Right renal pelvis (tissue), 4 donors: Measurements from ENCODE around the gene MAN2B2. TPM values are rescaled to one million over a fixed set of nuclear protein-coding genes. Genes with fewer than 3 reads are reported as not detected.
"Not testable (repeated sequence)": the region's sequence is repeated elsewhere in the genome, so short reads cannot be mapped to it uniquely, and the experiment has no call there.

Source experiments
- DNase-seq, 4 donors: peaks; one replicate each; pipeline ENCODE4 v3.0.0-alpha.2; 2013; ENCODE audit warnings: low read depth in 4 of 4, low spot score in 3 of 4, missing footprints in 1 of 4
- polyA plus RNA-seq, 4 donors: library from polyadenylated mRNA; unstranded; fragments of 120-200 nt; gene quantifications; one replicate each; pipeline ENCODE4 v1.2.1, GENCODE V29; 2013; ENCODE audit not compliant: insufficient read length in 4 of 4

MAN2B2 gene
- polyA plus RNA-seq, 4 donors = 17.9 to 19.5 (median 18.3) TPM

DNA sequence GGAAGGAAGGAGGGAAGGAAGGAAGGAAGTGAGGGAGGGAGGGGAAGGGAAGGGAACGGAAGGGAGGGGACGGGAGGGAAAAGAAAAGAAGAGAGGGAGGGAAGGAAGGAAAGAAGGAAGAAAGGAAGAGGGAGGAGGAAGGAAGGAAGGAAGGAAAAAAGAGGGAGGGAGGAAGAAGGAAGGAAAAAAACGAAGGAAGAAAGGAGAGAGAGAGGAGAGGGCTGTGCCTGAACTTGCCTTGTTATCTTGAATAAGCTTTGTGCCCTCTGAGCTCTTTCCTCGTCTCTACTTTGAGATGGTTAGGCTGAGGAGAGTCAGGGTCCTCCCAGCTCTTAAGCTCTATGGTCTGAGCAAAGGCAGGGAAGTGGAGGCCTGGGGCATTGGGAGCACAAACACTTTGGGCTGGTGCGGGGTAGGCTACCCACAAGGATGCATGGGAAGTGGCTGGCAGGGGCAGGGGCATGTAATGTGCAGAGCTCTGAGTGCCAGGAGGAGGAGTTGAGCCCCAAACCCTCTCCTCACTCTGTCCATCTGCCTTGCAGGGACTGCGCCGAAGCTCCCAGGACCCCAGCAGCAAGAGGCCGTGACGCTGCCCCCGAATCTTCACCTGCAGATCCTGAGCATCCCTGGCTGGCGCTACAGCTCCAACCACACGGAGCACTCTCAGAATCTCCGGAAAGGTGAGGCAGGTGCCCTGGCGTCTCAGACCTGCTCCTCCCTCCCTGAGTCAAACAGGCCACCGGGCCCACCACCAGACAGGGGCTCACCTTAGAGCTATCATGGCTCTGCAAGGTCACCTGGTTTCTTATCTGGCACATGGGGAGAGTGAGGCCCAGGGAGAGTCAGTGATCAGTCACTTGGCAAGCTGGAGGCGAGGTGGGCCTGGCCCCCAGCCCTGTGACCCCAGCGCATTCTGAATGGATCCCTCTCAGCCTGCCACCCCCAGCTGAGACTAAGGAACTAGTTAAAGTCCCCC is 39.0 kb downstream of the MAN2B2 start:
- DNase-seq = no peak

DNA sequence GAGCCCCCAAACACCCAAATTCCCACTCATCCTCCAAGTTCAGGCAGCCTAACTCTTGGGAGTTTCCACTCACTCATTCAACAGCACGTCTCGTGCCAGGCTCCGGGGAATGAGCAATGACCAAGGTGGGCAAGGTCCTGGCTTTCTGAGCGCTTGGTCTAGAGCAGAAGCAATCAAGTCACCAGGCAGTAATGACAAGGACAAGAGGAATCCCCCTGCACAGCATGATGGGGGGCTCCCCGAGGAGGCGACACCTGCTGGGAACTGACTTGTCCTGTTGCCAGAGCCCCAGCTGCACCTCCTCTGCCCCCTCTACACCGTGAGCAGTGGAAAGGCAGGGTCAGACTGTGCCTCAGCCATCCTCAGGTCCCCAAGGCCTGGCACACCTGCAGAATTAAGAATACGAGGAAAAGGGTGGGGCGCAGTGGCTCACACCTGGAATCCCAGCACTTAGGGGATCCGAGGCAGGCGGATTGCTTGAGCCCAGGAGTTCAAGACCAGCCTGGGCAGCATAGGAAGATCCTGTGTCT is 39.8 kb downstream of the MAN2B2 start:
- no peak for DNase-seq

- no peak for DNase-seq
Observed at GRCh38 chr4:6616087-6616995, 41.4 kb downstream of the MAN2B2 start.

- no peak for DNase-seq
Observed at GRCh38 chr4:6617246-6617645, 42.3 kb downstream of the MAN2B2 start.

GRCh38 chr4:6618386-6619115 is 43.6 kb downstream of the MAN2B2 start:
- no peak for DNase-seq

- DNase-seq = no peak
Observed at GRCh38 chr4:6619116-6619465, 44.1 kb downstream of the MAN2B2 start.

DNA sequence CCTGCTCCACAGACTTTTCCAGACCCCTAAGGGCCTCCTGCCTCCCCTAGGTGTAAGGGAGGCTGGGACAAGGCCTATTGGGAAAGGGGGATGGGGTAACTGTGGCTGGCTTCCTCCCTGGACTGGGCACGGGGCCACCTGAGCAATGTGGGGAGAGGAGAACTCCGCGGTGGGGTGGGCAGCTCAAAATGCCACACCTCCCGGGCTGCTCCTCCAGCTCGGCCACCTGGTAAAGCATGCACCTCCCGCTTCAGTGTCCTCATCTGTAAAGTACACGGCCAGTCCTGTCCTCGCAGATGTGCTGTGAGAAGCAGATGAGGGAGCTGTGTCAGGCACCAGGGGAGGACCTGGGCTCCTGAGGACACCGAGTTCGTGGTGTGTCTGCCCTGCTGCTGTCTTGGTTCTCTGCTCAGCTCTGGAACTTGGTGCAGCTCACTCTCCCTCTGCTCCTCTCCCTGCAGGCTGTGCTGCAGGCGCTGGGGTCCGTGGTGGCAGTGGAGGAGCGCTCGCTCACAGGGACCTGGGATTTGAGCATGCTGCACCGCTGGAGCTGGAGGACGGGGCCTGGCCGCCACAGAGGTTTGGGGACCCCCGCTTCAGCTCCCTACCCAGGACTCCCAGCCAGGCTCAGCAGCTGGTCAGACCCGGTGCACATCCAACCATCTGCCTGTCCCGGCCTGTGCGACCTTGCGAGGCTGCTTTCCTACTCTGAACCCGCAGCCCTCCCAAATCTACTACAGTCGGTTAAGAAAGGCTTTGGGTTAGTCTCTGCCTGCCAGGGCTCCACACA is 44.7 kb downstream of the MAN2B2 start:
- DNase-seq = no peak

DNA sequence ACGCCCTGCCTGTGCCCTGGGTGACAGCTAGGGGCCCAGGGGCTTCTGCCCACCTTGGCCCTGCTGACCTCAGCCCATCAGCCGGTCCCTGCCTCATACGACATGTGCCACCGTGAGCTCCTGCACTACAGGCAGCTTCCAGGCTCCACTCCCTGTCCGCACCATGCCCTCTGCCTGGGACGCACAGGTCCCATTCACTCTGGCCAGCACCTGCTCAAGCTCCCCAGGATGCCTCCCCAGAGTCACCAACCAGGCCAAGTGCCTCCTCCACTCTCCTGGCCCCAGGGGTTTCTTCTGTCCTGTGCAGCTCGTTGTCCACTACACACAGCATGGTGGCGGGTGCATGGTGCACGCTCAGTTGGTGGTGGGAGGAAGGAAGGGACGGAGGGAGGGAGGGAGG is 45.3 kb downstream of the MAN2B2 start:
- DNase-seq = no peak

- DNase-seq = no peak
Observed at GRCh38 chr4:6620891-6621555, 46.0 kb downstream of the MAN2B2 start.

- no peak for DNase-seq
Observed at GRCh38 chr4:6621556-6621927, 46.6 kb downstream of the MAN2B2 start.

GRCh38 chr4:6622744-6623143 is 47.8 kb downstream of the MAN2B2 start:
- no peak for DNase-seq

GRCh38 chr4:6625256-6625655 is 50.3 kb downstream of the MAN2B2 start:
- no peak for DNase-seq

GRCh38 chr4:6626066-6626465 is 51.1 kb downstream of the MAN2B2 start:
- DNase-seq = no peak

GRCh38 chr4:6627832-6628231 is 52.8 kb downstream of the MAN2B2 start:
- no peak for DNase-seq

GRCh38 chr4:6628484-6628883 is 53.5 kb downstream of the MAN2B2 start:
- not testable (repeated sequence) for DNase-seq

DNA sequence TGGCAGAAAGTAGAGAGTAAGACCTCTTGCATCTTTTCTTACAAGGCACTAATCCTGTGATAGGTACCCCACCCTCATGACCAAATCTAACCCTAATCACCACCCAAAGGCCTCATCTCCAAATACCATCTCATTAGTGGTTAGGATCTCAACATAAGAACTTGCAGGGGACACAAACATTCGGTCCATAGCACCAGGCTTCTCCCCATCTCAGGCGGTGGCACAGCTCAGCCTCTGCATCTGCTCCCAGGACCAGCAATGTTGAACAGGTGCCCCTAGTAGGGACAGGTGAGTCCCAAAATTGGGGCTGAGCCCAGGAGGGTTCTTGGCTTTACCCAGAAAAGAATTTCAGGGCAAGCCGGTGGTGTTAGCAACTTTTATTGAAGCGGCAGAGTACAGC is 57.1 kb downstream of the MAN2B2 start:
- DNase-seq = no peak

DNA sequence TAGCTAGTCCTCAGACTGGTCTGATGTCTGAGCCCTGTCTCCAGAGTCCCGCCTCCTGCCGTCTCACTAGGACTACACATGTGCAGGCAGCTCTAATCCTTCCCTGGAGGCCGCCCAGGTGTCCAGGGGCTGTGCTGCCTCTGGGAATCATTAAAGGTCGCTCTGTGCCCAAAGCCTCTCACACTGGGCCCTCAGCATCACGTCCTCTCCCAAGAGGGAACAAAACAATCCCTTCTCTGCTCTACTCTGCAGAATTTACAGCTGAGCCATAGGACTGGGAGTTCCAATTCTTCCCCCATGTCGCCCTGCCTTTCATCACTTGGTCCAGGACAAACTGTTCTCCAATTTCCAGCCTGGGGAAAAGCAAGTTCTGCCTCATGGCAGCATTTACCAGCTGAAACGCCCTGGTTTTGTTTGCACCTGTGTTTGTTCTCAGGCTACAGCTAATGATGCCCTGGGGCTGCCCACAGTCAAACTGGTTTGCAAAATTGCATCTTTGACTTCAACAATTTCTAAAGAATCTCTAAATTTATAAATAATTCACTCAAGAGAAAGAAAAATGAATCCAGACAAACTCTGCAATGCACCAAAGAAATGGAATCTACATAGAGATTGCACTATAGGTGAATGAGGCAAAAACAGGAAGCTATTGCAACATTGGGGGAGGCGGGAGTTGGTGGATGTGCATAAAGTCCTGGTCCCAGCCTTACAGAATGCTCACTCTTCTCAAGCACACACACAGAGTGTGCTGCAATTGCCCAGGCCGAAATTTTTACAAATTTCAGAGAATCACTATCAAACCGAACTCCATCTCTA is 58.3 kb downstream of the MAN2B2 start:
- DNase-seq = no peak

DNA sequence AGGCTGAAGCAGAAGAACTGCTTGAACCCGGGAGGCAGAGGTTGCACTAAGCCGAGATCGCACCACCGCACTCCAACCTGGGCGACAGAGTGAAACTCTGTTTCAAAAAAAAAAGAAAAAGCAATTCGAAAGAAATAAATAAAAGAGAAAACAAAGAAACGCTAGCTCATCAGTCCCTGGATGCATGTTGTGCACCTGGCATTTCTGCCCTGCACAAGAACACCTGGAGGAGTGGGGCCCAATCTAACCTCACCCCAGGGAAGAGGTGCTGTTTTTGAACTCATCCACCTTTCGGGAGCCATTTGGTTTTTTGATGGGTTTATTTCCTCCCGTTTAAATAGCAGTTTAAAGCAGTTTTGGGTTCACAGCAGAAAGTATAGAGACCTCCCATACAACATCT is 59.8 kb downstream of the MAN2B2 start:
- DNase-seq = no peak
